HFF-Myc (cell line): Measurements from ENCODE around the gene AGPAT4.

Experiments used
- DNase-seq: peaks from one replicate; pipeline ENCODE4 v3.0.0-alpha.2; 2011; ENCODE audit warnings: low read depth; ENCODE audit errors: extremely low read depth
- H3K4me3 ChIP-seq: replicated peaks from 2 replicates; pipeline ENCODE4 v1.5.1; 2011; ENCODE audit warnings: low read depth, mild to moderate bottlenecking, control low read depth, low read length
- TF ChIP-seq, protein P1 (sequence below): IDR thresholded peaks from 2 replicates; pipeline ENCODE4 v1.5.1; 2012; ENCODE audit warnings: mild to moderate bottlenecking, low read depth, low read length, control low read depth; ENCODE audit errors: missing control alignments

The AGPAT4 gene

DNA sequence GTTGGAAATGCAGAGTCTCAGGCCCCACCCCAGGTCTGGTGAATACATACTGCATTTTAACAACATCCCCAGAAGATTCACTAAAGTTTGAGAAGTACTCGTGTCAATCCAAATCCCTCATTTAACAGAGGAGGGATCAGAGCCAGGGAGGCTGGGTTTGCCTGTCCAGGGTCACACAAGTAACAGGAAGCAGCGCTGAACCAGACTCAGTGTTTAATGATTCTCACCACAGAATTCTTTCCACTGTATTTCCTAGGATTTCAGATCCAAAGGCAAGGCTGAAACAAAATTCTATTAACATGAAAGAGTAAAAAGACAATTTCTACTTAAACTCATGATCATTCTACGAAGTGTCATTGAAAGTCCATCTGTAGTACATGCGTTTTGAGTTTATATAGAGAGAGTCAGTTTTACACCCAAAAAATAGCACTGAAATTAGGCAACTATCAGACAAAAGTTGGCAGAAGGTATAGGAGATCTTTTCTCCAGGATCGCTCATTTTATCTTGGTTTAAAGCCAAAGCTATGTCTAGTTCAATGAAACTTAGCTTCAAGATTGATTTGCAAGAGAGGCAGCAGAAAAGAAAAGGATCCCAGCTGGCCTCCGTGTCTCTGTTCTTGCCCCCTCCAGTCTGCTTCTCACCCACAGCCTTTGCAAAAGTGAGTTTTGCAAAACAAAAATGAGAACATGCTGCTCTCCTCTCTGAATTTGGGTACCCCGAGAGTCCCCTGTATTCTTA, 6.0 kb upstream of the AGPAT4 start:
- TF ChIP-seq, protein P1, sequence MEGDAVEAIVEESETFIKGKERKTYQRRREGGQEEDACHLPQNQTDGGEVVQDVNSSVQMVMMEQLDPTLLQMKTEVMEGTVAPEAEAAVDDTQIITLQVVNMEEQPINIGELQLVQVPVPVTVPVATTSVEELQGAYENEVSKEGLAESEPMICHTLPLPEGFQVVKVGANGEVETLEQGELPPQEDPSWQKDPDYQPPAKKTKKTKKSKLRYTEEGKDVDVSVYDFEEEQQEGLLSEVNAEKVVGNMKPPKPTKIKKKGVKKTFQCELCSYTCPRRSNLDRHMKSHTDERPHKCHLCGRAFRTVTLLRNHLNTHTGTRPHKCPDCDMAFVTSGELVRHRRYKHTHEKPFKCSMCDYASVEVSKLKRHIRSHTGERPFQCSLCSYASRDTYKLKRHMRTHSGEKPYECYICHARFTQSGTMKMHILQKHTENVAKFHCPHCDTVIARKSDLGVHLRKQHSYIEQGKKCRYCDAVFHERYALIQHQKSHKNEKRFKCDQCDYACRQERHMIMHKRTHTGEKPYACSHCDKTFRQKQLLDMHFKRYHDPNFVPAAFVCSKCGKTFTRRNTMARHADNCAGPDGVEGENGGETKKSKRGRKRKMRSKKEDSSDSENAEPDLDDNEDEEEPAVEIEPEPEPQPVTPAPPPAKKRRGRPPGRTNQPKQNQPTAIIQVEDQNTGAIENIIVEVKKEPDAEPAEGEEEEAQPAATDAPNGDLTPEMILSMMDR, result no peak
- DNase-seq, result no peak

DNA sequence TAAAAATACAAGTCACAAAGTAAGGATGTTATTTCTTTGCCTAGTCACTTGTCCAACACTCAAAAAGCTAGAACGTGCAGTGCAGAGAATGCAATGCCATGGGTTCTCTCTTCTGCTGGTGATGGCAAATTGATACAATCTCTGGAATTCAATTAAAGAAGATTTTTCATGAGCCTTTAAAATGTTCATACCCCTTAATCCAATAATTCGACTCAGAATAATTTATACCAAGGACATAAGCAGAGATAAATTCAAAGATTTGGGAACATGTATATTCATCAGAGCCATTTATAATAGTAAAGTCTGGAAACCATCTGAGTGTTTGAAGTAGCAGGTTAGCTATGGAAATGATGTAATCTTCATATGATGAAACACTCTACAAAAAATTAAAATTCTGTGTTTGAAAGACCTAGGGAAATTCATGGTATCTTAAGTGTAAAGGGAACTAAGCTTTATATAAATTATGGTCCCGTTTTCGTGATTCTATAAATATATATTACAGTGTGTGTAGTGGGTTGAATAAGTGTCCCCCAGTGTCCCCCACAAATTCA, 2.8 kb upstream of the AGPAT4 start:
- no peak for DNase-seq
- TF ChIP-seq, protein P1, result no peak

More for the DNA sequence above, 6.0 kb upstream of the AGPAT4 start:
- no peak overlapping the region for H3K4me3 ChIP-seq

DNA sequence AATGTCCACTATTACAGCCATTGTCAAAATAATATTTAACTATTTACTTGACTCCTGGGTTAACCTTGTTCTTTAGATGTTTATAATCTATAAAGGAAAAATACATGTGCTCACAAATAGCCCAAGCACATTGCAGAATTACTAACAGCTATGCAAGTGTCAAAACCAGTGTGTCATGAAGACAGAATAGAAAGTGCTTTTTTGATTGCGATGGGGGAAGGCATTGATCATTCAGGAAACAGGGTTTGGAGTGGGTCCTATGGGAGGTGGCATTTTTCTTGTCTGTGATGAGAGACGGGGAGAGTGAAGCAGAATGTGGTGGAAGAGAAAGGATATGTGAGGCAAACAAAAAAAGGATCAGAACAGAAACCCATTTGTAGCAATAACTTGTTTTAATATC, 1.0 kb upstream of the AGPAT4 start:
- no peak for DNase-seq
- TF ChIP-seq, protein P1, result no peak
- H3K4me3 ChIP-seq, result no peak overlapping the region

More for the DNA sequence above, 2.8 kb upstream of the AGPAT4 start:
- H3K4me3 ChIP-seq, result no peak overlapping the region

DNA sequence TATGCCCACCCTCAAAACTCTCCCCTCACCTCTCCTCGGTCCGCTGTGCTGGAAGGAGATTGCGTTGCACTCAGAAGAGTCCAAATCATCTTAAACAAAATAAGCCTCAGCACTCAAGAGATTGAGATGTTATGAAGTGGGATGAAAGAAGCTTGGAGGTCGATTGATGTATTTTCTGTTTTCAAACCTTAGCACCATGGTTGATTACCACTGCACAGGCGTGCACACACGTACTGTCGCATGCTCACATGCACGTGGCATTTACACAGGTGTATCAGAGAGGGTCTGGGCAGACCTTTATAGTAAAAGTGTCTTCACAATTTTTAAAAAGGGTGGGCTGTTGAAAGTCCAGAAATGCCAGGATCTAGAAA, 612 bp upstream of the AGPAT4 start:
- H3K4me3 ChIP-seq, result peak overlapping the region; percentile 59
- no peak for DNase-seq
- TF ChIP-seq, protein P1, result no peak

DNA sequence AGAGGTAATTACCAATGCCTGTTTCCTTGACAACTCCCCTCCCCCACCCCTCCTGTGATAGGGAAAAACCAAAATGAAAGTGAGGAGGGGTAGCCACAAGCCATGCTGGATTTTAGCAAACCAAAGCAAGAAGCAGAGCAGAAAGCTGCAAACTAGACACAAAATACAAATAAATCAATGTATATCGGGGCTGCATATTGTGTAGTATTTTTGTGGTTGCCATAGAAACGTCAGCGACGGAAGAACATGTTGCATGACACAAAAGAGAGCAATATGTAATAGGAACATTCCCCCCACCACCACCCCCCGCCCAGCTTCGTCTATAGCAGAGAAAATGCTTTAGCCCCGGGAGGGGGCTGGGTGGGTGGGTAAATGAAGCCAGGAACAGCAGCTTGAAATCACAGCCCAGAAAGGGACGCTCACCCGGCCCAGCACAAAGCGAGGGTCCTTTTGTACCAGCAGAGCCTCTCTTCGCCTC, 548 bp downstream of the AGPAT4 start:
- TF ChIP-seq, protein P1, result no peak
- H3K4me3 ChIP-seq, result peak overlapping the region; percentile 59
- peak; percentile 15 for DNase-seq

DNA sequence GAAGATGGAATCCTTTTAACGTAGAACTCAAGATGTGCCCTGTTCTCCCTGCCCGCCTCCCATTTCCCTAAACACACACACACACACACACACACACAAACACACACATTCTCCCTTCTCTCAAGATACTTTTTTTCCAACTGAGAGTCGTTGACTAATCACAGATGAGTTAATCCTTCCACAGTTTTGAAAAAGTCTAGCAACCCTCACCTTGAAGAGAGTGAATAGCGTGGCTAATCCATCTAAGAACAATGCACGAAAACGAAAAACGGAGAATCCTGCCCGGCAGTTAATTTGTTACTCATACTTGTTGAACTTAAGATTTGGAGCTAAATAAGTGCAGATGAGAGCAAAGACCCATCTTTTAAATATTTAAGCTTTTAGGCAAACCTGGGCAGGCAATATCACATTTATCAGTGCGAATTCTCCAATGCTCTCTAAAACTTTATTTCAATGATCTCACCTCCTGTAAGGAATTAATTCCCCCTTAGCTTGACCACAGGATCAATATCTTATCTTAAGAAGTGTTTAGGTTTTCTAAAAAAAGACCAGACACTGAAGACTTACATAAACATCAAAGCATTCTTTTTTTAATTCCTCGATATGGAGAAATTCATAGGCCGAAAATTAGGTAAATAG, 1.1 kb downstream of the AGPAT4 start:
- peak overlapping the region; percentile 59 for H3K4me3 ChIP-seq
- DNase-seq, result no peak
- TF ChIP-seq, protein P1, result no peak
